Loucy (cell line): ENCODE measurements around the gene CERS6.

Experiments
- H2AFZ ChIP-seq: fragments of 200-600 bp; sonication (generic); 2 replicates; pipeline ENCODE4 v1.6.0; 2016; ENCODE audit warnings: antibody characterized with exemption, mild to moderate bottlenecking, low read length, moderate library complexity
- H3F3A ChIP-seq: fragments of 200-600 bp; 2 replicates; pipeline ENCODE4 v1.6.0; 2016; ENCODE audit warnings: antibody characterized with exemption, low read depth, mild to moderate bottlenecking
- H3K27me3 ChIP-seq: fragments of 200-600 bp; sonication (generic); 2 replicates; pipeline ENCODE4 v1.6.1; 2014; ENCODE audit warnings: low read length, mild to moderate bottlenecking; ENCODE audit not compliant: insufficient read depth, poor library complexity, severe bottlenecking
- H3K36me3 ChIP-seq: fragments of 200-600 bp; sonication (generic); 2 replicates; pipeline ENCODE4 v1.6.1; 2016; ENCODE audit warnings: low read length; ENCODE audit not compliant: insufficient read depth
- H3K4me1 ChIP-seq: fragments of 200-600 bp; sonication (generic); 2 replicates; pipeline ENCODE4 v1.5.1; 2014; ENCODE audit warnings: low read length, mild to moderate bottlenecking; ENCODE audit not compliant: insufficient read depth, poor library complexity, severe bottlenecking
- H3K4me2 ChIP-seq: fragments of 200-600 bp; sonication (generic); 2 replicates; pipeline ENCODE4 v1.6.0; 2014; ENCODE audit warnings: antibody characterized with exemption, low read length, low read depth, mild to moderate bottlenecking; ENCODE audit not compliant: poor library complexity, severe bottlenecking
- H3K4me3 ChIP-seq: fragments of 200-600 bp; sonication (generic); 2 replicates; pipeline ENCODE4 v1.5.1; 2014; ENCODE audit warnings: low read length, mild to moderate bottlenecking, mixed read lengths; ENCODE audit not compliant: poor library complexity, severe bottlenecking
- H3K79me2 ChIP-seq: fragments of 200-600 bp; sonication (generic); 2 replicates; pipeline ENCODE4 v1.6.1; 2014; ENCODE audit warnings: low read length; ENCODE audit not compliant: insufficient read depth
- H3K9ac ChIP-seq: fragments of 200-600 bp; sonication (generic); 2 replicates; pipeline ENCODE4 v1.6.0; 2014; ENCODE audit warnings: mild to moderate bottlenecking, low read depth, low read length, moderate library complexity; ENCODE audit not compliant: poor library complexity, severe bottlenecking
- H3K9me2 ChIP-seq: fragments of 200-600 bp; sonication (generic); replicated peaks from 2 replicates; pipeline ENCODE4 v1.6.1; 2016; ENCODE audit warnings: low read depth, low read length, mixed read lengths
- H3K9me3 ChIP-seq: fragments of 200-600 bp; sonication (generic); 2 replicates; pipeline ENCODE4 v1.6.1; 2014; ENCODE audit warnings: mild to moderate bottlenecking, antibody characterized with exemption, low read length, low read depth; ENCODE audit not compliant: insufficient read depth
- H4K20me1 ChIP-seq: fragments of 200-600 bp; sonication (generic); 2 replicates; pipeline ENCODE4 v1.6.0; 2014; ENCODE audit warnings: antibody characterized with exemption, low read length, mild to moderate bottlenecking; ENCODE audit not compliant: insufficient read depth, poor library complexity, severe bottlenecking
- CTCF ChIP-seq: fragments of 200-600 bp; sonication (generic); conservative IDR thresholded peaks from 2 replicates; pipeline ENCODE4 v1.5.1; 2014; ENCODE audit warnings: mild to moderate bottlenecking, antibody characterized with exemption, low read length
- EZH2phosphoT487 ChIP-seq: fragments of 200-600 bp; IDR thresholded peaks from 2 replicates; pipeline ENCODE4 v1.6.1; 2018; ENCODE audit warnings: antibody characterized with exemption, mild to moderate bottlenecking, moderate library complexity, borderline replicate concordance

The CERS6 gene

GRCh38 chr2:168770796-168771195, 314.7 kb downstream of the CERS6 start:
- TF ChIP-seq EZH2phosphoT487 (no peak), CTCF (no peak)
- no peak overlapping the region for H2AFZ ChIP-seq

GRCh38 chr2:168772704-168773103, 316.6 kb downstream of the CERS6 start:
- Histone ChIP-seq H3K4me3 (no peak overlapping the region), H3K4me1 (no peaks in the 10 kb centered on the region), H3K27me3 (no peaks in the 10 kb centered on the region), H2AFZ (no peak overlapping the region), H3K36me3 (peaks cover 10% of the 10 kb centered on the region; the same call in 1 of the 2 replicates), H3K9ac (no peak overlapping the region), H3K4me2 (no peak overlapping the region), H3K79me2 (no peaks in the 10 kb centered on the region), H3K9me2 (no peaks in the 10 kb centered on the region), H4K20me1 (no peaks in the 10 kb centered on the region), H3F3A (no peaks in the 10 kb centered on the region), H3K9me3 (no peaks in the 10 kb centered on the region)
- TF ChIP-seq EZH2phosphoT487 (no peak), CTCF (no peak)

More at GRCh38 chr2:168770796-168771195, 314.7 kb downstream of the CERS6 start:
- no peaks in the 10 kb centered on the region for H3K9me3 ChIP-seq
- H3K27me3 ChIP-seq = no peaks in the 10 kb centered on the region
- H3F3A ChIP-seq = no peaks in the 10 kb centered on the region
- H3K9ac ChIP-seq = no peak overlapping the region
- no peak overlapping the region for H3K4me2 ChIP-seq
- no peaks in the 10 kb centered on the region for H3K79me2 ChIP-seq
- no peak overlapping the region for H3K4me3 ChIP-seq
- peaks cover 14% of the 10 kb centered on the region; the same call in 1 of the 2 replicates for H3K36me3 ChIP-seq
- no peaks in the 10 kb centered on the region for H3K4me1 ChIP-seq
- H3K9me2 ChIP-seq = no peaks in the 10 kb centered on the region
- H4K20me1 ChIP-seq = no peaks in the 10 kb centered on the region

- peaks cover 10% of the 10 kb centered on the region; the same call in 1 of the 2 replicates for H3K36me3 ChIP-seq
- no peaks in the 10 kb centered on the region for H3K79me2 ChIP-seq
- no peaks in the 10 kb centered on the region for H3F3A ChIP-seq
- no peaks in the 10 kb centered on the region for H3K4me1 ChIP-seq
- no peak overlapping the region for H3K4me3 ChIP-seq
- H4K20me1 ChIP-seq = no peaks in the 10 kb centered on the region
- TF ChIP-seq EZH2phosphoT487 = no peak
- no peak for TF ChIP-seq CTCF
- H3K9ac ChIP-seq = no peak overlapping the region
- H3K9me2 ChIP-seq = no peaks in the 10 kb centered on the region
- H2AFZ ChIP-seq = no peak overlapping the region
- H3K4me2 ChIP-seq = no peak overlapping the region
- H3K9me3 ChIP-seq = no peaks in the 10 kb centered on the region
- no peaks in the 10 kb centered on the region for H3K27me3 ChIP-seq
Measured at GRCh38 chr2:168773128-168773527, 317.1 kb downstream of the CERS6 start.
